MCF 10A (cell line): ENCODE data around the gene OCIAD2. TPM values are rescaled to one million over a fixed set of nuclear protein-coding genes. Genes with fewer than 3 reads are reported as not detected.

Source experiments
- Bru-seq: library from RNA; stranded (reverse); fragments of 400-500 nt; gene quantifications from one replicate; lab custom pipeline; 2021; lab: Mats Ljungman, UMichigan
- BruChase-seq, 2 experiments: library from RNA; stranded (reverse); fragments of 400-500 nt; gene quantifications; one replicate each; lab custom pipeline; 2021; lab: Mats Ljungman, UMichigan
- BruUV-seq: library from RNA; stranded (reverse); fragments of 400-500 nt; replicated peaks from 2 replicates; lab custom pipeline; 2021; lab: Mats Ljungman, UMichigan
- CTCF ChIA-PET: fragments of 300-600 bp; sonication (Branson Sonifier 250); formaldehyde crosslinking; extraction: SDS; loops from one replicate; lab custom pipeline; 2021; ENCODE audit warnings: antibody characterized with exemption, inconsistent platforms; lab: Yijun Ruan, JAX
- POLR2A ChIA-PET: fragments of 300-600, 350-650 bp; sonication (Branson Sonifier 250); formaldehyde crosslinking; extraction: SDS; loops from one replicate; lab custom pipeline; 2020; ENCODE audit warnings: antibody characterized with exemption, inconsistent platforms; lab: Yijun Ruan, JAX
- DNase-seq: peaks from one replicate; pipeline ENCODE4 v3.0.0-alpha.2; 2018; ENCODE audit not compliant: unreplicated experiment
- H3K27ac Mint-ChIP-seq: one replicate; pipeline ENCODE4 v1.8.0; 2022; ENCODE audit warnings: mild to moderate bottlenecking, low read depth, mixed read lengths; ENCODE audit not compliant: unreplicated experiment
- H3K27me3 Mint-ChIP-seq: one replicate; pipeline ENCODE4 v1.8.0; 2022; ENCODE audit warnings: mixed read lengths; ENCODE audit not compliant: insufficient read depth, unreplicated experiment
- H3K36me3 Mint-ChIP-seq: one replicate; pipeline ENCODE4 v1.8.0; 2022; ENCODE audit warnings: mild to moderate bottlenecking, moderate library complexity, mixed read lengths; ENCODE audit not compliant: insufficient read depth, unreplicated experiment
- H3K4me1 Mint-ChIP-seq: one replicate; pipeline ENCODE4 v1.8.0; 2022; ENCODE audit warnings: mixed read lengths; ENCODE audit not compliant: insufficient read depth, unreplicated experiment
- H3K4me3 Mint-ChIP-seq: one replicate; pipeline ENCODE4 v1.8.0; 2022; ENCODE audit warnings: mild to moderate bottlenecking, moderate library complexity, mixed read lengths; ENCODE audit not compliant: unreplicated experiment
- H3K9me3 Mint-ChIP-seq: one replicate; pipeline ENCODE4 v1.8.0; 2022; ENCODE audit warnings: mixed read lengths; ENCODE audit not compliant: unreplicated experiment
- CTCF ChIP-seq: fragments of 200-600 bp; IDR thresholded peaks from one replicate; pipeline ENCODE4 v1.8.0; 2022; ENCODE audit warnings: antibody characterized with exemption, mild to moderate bottlenecking; ENCODE audit not compliant: unreplicated experiment
- intact Hi-C: fragments of 100-400 bp; cut with micrococcal nuclease; formaldehyde crosslinking; loops from 2 replicates; pipeline ENCODE4 v1.14.1; 2022
- long read RNA-seq: library from polyadenylated mRNA; stranded (forward); transcript quantifications from one replicate; pipeline ENCODE4 v2.0.0, GENCODE V29; 2022
- total RNA-seq: library from RNA; stranded (reverse); gene quantifications from 2 replicates; pipeline ENCODE4 v1.2.3, GENCODE V29; 2022

OCIAD2 gene
- total RNA-seq = 66.3 and 94.1 TPM in 2 replicates
- Bru-seq, nascent RNA = percentile 82 among the genes with signal in this experiment
- BruChase-seq, experiment 1, labeled RNA remaining after a 6-hour chase = percentile 69 among the genes with signal in this experiment
- BruChase-seq, experiment 2, labeled RNA remaining after a 2-hour chase = percentile 60 among the genes with signal in this experiment
- long read RNA-seq, transcript OCIAD2-201 (6 exons, 636 nt) = minor isoform, 21 of 280 reads
- long read RNA-seq, transcript OCIAD2-204 (6 exons, 812 nt) = minor isoform, 22 of 280 reads
- long read RNA-seq, transcript OCIAD2-205 (7 exons, 1,163 nt) = major isoform, 210 of 280 reads
- long read RNA-seq, partial matches to known transcripts = 3 of 280 reads
- long read RNA-seq, other reads (novel, unspliced or antisense) = 20 of 280 reads

- BruUV-seq = no TSS peak
- no peaks in the 10 kb centered on the region for H3K27me3 Mint-ChIP-seq
- ChIA-PET CTCF (interaction anchor here (0.7 to 1.7 kb wide), 6 partner anchors 10 to 328 kb away, joined by 3 to 8 read pairs (median 4); no protein-coding TSS in a partner anchor), POLR2A (interaction anchor here (0.6 to 1.9 kb wide), 8 partner anchors 8 to 345 kb away, joined by 3 to 16 read pairs (median 4); partner anchors contain the start of genes FRYL and OCIAD1)
- H3K36me3 Mint-ChIP-seq = peaks cover 13% of the 10 kb centered on the region
- peak within 1 kb of the TSS; percentile 76 for H3K27ac Mint-ChIP-seq
- intact Hi-C loops = loop anchor here (5.0 kb wide), 3 partner anchors 74 to 329 kb away; partner anchors contain the start of genes FRYL and OCIAD1
- TF ChIP-seq CTCF = no peak
- H3K4me3 Mint-ChIP-seq = peak within 1 kb of the TSS; percentile 82
- H3K4me1 Mint-ChIP-seq = peaks cover 40% of the 10 kb centered on the region
- no peaks in the 10 kb centered on the region for H3K9me3 Mint-ChIP-seq
- peak; percentile 64 for DNase-seq
Observed at GRCh38 chr4:48906206-48907173, at the start of gene OCIAD2. OCIAD2 (minus strand) TSS chr4:48906774; CDS start chr4:48904549, 2,225 bp downstream.

- Mint-ChIP-seq H3K27me3 (no peaks in the 10 kb centered on the region), H3K9me3 (no peaks in the 10 kb centered on the region), H3K4me1 (peaks cover 27% of the 10 kb centered on the region), H3K27ac (peak overlapping the region; percentile 76), H3K4me3 (no peak overlapping the region), H3K36me3 (no peaks in the 10 kb centered on the region)
- TF ChIP-seq CTCF = no peak
- BruUV-seq = no TSS peak
- POLR2A ChIA-PET = interaction anchor here (0.7 to 1.3 kb wide), 5 partner anchors 9 to 296 kb away, joined by 3 to 4 read pairs (median 4); no protein-coding TSS in a partner anchor
- intact Hi-C loops = no loop called here
- no peak for DNase-seq
- CTCF ChIA-PET = interaction anchor here (0.7 to 1.6 kb wide), 2 partner anchors 10 to 334 kb away, joined by 4 to 6 read pairs; no protein-coding TSS in a partner anchor
Observed at GRCh38 chr4:48954314-48954713, 47.7 kb upstream of the OCIAD2 start.

GRCh38 chr4:48949518-48950219, 43.1 kb upstream of the OCIAD2 start:
- CTCF ChIA-PET = interaction anchor here (0.6 to 2.1 kb wide), 6 partner anchors 9 to 26 kb away, joined by 3 to 5 read pairs (median 4); no protein-coding TSS in a partner anchor
- Mint-ChIP-seq H3K27ac (peak overlapping the region; percentile 67), H3K4me1 (peaks cover 29% of the 10 kb centered on the region), H3K9me3 (no peaks in the 10 kb centered on the region), H3K4me3 (no peak overlapping the region), H3K36me3 (no peaks in the 10 kb centered on the region), H3K27me3 (no peaks in the 10 kb centered on the region)
- BruUV-seq = no TSS peak
- DNase-seq = peak; percentile 74
- no peak for TF ChIP-seq CTCF
- intact Hi-C loops = no loop called here
- POLR2A ChIA-PET = interaction anchor here (0.7 to 1.7 kb wide), 8 partner anchors 8 to 170 kb away, joined by 3 to 9 read pairs (median 3); partner anchors contain the start of genes FRYL and OCIAD2
